Lower lobe of right lung (tissue), 2 donors: ENCODE data around the gene DHRS1. TPM values are rescaled to one million over a fixed set of nuclear protein-coding genes. Genes with fewer than 3 reads are reported as not detected.
A peak's percentile ranks its signal among the peaks of the same experiment; 100 is the strongest.

Source experiments
- ATAC-seq, 2 donors: fragments of 200-7000 bp; cut with Tn5 transposase; one replicate each; pipeline ENCODE4 v1.9.1; 2020 to 2022; ENCODE audit warnings: mild to moderate bottlenecking in 2 of 2, moderate library complexity in 2 of 2
- DNase-seq: peaks from one replicate; pipeline ENCODE4 v3.0.0-alpha.2; 2020
- H3K27ac ChIP-seq: fragments of 200-600 bp; one replicate; pipeline ENCODE4 v1.8.0; 2022
- H3K27me3 ChIP-seq: fragments of 200-600 bp; one replicate; pipeline ENCODE4 v1.8.0; 2022; ENCODE audit warnings: low read depth
- H3K36me3 ChIP-seq: fragments of 200-600 bp; one replicate; pipeline ENCODE4 v1.8.0; 2022; ENCODE audit warnings: mild to moderate bottlenecking
- H3K4me1 ChIP-seq: fragments of 200-600 bp; one replicate; pipeline ENCODE4 v1.8.0; 2022
- H3K4me3 ChIP-seq: fragments of 200-600 bp; one replicate; pipeline ENCODE4 v1.8.0; 2022; ENCODE audit warnings: mild to moderate bottlenecking
- H3K9me3 ChIP-seq: fragments of 200-600 bp; one replicate; pipeline ENCODE4 v1.8.0; 2022
- intact Hi-C: fragments of 100-400 bp; cut with DNase I; formaldehyde crosslinking; loops from one replicate; pipeline ENCODE4 v1.11.0; 2022
- total RNA-seq: library from RNA; stranded (reverse); fragmentation: NEBNext Ultra II Directional; extraction: Animal tissue kit (Norgen Biotek cat#: 25700); gene quantifications from one replicate; pipeline ENCODE4 v1.2.1, GENCODE V29; 2021
- TF ChIP-seq, protein P1 (sequence below): fragments of 200-600 bp; IDR thresholded peaks from one replicate; pipeline ENCODE4 v1.8.0; 2022; ENCODE audit warnings: antibody characterized with exemption, mild to moderate bottlenecking
- donor health status: DM: no; HTN: yes; CAD: no; lungs with severe emphysema.

DHRS1 gene
- total RNA-seq, 1 donor from 2014 or later = 22.7 TPM

GRCh38 chr14:24284501-24285035 lies 15.0 kb downstream of the DHRS1 start:
- intact Hi-C loops = no loop called here
- H3K36me3 ChIP-seq = peaks cover 4% of the 10 kb centered on the region
- no peak overlapping the region for H3K27ac ChIP-seq
- H3K27me3 ChIP-seq = no peaks in the 10 kb centered on the region
- peaks cover 21% of the 10 kb centered on the region for H3K4me1 ChIP-seq
- no peaks in the 10 kb centered on the region for H3K9me3 ChIP-seq
- ATAC-seq (no peak), DNase-seq (no peak)
- TF ChIP-seq, protein P1, sequence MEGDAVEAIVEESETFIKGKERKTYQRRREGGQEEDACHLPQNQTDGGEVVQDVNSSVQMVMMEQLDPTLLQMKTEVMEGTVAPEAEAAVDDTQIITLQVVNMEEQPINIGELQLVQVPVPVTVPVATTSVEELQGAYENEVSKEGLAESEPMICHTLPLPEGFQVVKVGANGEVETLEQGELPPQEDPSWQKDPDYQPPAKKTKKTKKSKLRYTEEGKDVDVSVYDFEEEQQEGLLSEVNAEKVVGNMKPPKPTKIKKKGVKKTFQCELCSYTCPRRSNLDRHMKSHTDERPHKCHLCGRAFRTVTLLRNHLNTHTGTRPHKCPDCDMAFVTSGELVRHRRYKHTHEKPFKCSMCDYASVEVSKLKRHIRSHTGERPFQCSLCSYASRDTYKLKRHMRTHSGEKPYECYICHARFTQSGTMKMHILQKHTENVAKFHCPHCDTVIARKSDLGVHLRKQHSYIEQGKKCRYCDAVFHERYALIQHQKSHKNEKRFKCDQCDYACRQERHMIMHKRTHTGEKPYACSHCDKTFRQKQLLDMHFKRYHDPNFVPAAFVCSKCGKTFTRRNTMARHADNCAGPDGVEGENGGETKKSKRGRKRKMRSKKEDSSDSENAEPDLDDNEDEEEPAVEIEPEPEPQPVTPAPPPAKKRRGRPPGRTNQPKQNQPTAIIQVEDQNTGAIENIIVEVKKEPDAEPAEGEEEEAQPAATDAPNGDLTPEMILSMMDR = no peak
- H3K4me3 ChIP-seq = no peak overlapping the region

DNA sequence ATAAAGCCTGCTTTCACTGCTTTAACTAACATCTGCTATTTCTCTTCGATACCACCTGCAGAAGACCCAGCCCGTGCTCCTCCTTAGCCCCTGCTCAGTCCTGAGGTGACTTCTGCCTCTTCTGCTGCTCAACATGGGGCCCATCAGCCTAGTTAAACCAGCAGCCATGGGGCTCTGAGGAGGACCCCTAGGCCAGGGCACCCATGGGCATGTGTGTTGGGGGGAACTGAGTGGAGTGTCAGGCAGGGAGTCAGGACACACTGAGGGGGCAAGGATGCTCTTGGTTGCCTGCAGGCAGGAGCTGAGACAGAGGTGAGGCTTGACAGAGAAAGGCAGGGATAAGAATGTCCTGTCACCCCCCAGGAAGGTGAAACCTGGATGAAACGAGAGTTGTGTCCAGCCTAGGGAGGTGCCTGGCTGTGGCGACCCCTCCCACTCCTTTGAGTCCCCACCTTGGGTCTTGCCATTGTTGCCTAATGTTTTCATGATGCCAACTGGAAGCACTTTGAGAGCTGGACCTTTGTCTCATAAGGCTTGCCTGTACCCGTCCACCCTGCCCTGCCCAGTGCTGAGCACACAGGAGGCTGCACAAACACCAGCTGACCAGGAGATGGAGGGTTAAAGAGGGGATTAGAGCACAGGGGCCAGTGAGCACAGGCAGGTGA lies 15.7 kb downstream of the DHRS1 start:
- Histone ChIP-seq H3K9me3 (no peaks in the 10 kb centered on the region), H3K36me3 (no peaks in the 10 kb centered on the region), H3K4me1 (peaks cover 28% of the 10 kb centered on the region), H3K4me3 (no peak overlapping the region), H3K27me3 (no peaks in the 10 kb centered on the region), H3K27ac (no peak overlapping the region)
- no peak for DNase-seq
- TF ChIP-seq, protein P1 = no peak
- ATAC-seq = no peak
- intact Hi-C loops = no loop called here

GRCh38 chr14:24282736-24283135 lies 16.8 kb downstream of the DHRS1 start:
- Histone ChIP-seq H3K4me3 (no peak overlapping the region), H3K27ac (peak overlapping the region; percentile 53), H3K36me3 (no peaks in the 10 kb centered on the region), H3K9me3 (no peaks in the 10 kb centered on the region), H3K4me1 (peaks cover 37% of the 10 kb centered on the region), H3K27me3 (no peaks in the 10 kb centered on the region)
- ATAC-seq = no peak
- no peak for DNase-seq
- intact Hi-C loops = no loop called here
- TF ChIP-seq, protein P1 = no peak

- peak in 1 of 2 donors; percentile 25 for ATAC-seq
- intact Hi-C loops = no loop called here
- H3K4me3 ChIP-seq = no peak overlapping the region
- H3K27me3 ChIP-seq = no peaks in the 10 kb centered on the region
- H3K9me3 ChIP-seq = no peaks in the 10 kb centered on the region
- H3K36me3 ChIP-seq = no peaks in the 10 kb centered on the region
- H3K27ac ChIP-seq = peak overlapping the region; percentile 53
- TF ChIP-seq, protein P1 = no peak
- DNase-seq = no peak
- peaks cover 48% of the 10 kb centered on the region for H3K4me1 ChIP-seq
These were observed 17.9 kb downstream of the DHRS1 start for GRCh38 chr14:24281636-24282035.

GRCh38 chr14:24280797-24281460 lies 18.7 kb downstream of the DHRS1 start:
- Histone ChIP-seq H3K27ac (no peak overlapping the region), H3K36me3 (no peaks in the 10 kb centered on the region), H3K4me3 (no peak overlapping the region), H3K27me3 (no peaks in the 10 kb centered on the region), H3K9me3 (no peaks in the 10 kb centered on the region), H3K4me1 (peaks cover 55% of the 10 kb centered on the region)
- intact Hi-C loops = no loop called here
- TF ChIP-seq, protein P1 = no peak
- DNase-seq (no peak), ATAC-seq (no peak)
